ENCODE results near the gene PDZD7. TPM values are rescaled to one million over a fixed set of nuclear protein-coding genes. Genes with fewer than 3 reads are reported as not detected.
A peak's percentile ranks its signal among the peaks of the same experiment; 100 is the strongest.

The PDZD7 gene
- total RNA-seq, 8 experiments from 2014 or later: 0.27 to 9.6 (median 3.5) TPM

DNA sequence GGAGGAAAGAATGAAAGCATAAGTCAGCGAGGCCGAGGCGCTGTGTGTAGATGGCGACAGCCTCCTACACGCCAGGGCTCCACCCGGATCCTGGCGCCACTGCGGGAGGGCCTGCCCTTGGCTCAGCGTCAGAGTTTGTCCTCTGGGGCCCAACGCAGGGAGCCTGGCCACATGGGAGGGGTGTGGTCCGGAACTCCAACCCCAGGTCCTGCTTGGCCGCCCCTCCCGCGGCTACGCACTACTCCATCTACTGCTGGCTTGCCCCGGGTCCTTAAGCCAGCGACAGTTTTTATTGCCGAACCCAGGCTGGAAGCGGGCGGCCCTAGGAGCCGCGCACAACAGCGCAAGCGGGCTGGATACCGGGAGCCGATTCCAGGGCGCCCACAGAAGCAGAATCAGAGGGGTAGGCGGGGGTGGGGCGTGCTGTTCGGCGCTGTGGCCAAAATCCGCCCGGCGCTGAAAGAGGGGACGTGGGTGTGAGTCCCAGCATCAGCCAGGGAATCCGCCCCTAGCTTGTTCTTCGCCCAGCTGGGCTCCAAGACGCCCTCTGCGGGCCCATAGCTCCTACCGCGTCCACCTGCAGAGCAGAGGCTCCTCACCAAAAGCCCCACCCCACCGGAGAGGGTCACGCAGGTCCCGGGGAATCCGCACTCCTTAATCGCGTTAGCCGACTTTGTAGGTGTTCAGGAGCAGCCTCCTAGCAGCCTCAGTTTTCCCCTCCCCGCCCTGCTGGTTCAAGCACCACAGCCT, 35.4 kb upstream of the PDZD7 start:
- in situ Hi-C loops (cut with MboI; ENCODE audit: low pct_unique_long_range_greater_than_20kb in 2 of 9, low sequenced_read_pairs in 9 of 9, unreplicated experiment in 9 of 9): no loop called here
- Histone ChIP-seq H3K4me3 (peak overlapping the region; percentile 26 to 51 (median 36)), H3K27ac (no peak overlapping the region), H3K4me1 (replicated peaks in 1 of 2) (peaks cover 22 to 35% of the 10 kb centered on the region in 2 donors)
- ATAC-seq (replicated peaks in 6 of 8): peak; percentile 61 to 74 (median 71)
- 0 to 7% (median 0%) methylated on average over 3 to 17 of the region's 49 CpGs; no CpG with 5 or more reads in 1 of the 10 experiments for WGBS, 10 experiments

DNA sequence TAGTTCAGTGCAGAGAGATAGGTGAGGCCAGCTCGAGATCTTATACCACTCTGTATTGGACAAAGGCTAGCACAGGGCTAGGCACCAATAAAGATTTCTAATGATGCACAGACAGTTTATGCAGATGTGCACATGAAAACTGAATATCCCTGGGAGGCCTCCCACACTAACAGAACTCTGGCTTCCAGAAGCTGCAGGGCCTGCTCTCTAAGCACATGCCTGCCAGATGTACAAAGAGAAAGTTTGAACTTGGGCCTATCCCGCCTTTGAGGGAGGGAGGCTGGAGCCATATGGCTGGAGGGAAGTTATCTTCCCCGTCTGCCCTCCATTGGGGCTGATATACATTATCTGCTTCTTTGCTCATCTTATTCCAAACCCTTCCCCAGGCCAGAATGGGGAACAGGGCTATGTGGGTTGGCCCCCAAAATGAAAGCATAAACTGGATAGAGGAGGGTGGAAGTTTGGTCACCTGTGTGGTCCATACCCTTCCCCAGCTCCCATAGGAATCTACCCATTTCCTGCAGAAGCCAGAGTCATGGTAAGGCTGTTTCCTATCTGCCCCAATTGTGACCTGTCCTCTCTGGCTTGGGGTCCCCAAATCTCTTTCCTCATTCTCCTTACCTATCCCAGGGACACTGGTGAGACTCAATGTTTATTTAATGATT, 34.7 kb upstream of the PDZD7 start:
- peak in 3 of 8 experiments; percentile 9 to 26 (median 12) for ATAC-seq (replicated peaks in 6 of 8)
- 5 to 83% (median 38%) methylated on average over 1 to 3 of the region's 3 CpGs; no CpG with 5 or more reads in 6 of the 10 experiments for whole genome bisulfite sequencing, 10 experiments
- peaks cover 22 to 37% of the 10 kb centered on the region in 2 donors for H3K4me1 ChIP-seq (replicated peaks in 1 of 2)
- in situ Hi-C loops (cut with MboI; ENCODE audit: low pct_unique_long_range_greater_than_20kb in 2 of 9, low sequenced_read_pairs in 9 of 9, unreplicated experiment in 9 of 9): no loop called here
- H3K27ac ChIP-seq: no peak overlapping the region
- peak overlapping the region in 3 of 5 donors; percentile 36 to 51 (median 40) for H3K4me3 ChIP-seq

DNA sequence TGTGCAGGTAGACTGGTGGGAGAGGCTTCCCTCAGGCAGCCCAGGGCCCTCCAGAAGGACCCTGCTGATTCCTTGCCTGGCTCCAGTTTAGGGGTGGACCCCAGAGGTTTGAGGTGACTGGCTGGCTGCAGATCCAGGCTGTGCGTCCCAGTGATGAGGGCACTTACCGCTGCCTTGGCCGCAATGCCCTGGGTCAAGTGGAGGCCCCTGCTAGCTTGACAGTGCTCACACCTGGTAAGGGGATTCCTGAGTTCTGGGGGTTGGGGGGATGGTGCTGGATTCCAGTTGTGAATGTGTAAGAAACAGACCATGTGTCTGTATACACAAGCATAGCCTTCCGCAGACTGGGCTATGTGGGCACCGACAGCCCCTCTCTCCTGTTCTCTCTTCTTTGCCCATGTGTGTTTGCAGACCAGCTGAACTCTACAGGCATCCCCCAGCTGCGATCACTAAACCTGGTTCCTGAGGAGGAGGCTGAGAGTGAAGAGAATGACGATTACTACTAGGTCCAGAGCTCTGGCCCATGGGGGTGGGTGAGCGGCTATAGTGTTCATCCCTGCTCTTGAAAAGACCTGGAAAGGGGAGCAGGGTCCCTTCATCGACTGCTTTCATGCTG, 33.6 kb upstream of the PDZD7 start:
- Histone ChIP-seq H3K4me3 (no peak overlapping the region), H3K4me1 (replicated peaks in 1 of 2) (peaks cover 26 to 41% of the 10 kb centered on the region in 2 donors), H3K27ac (no peak overlapping the region)
- ATAC-seq (replicated peaks in 6 of 8): no peak
- 20 to 100% (median 81%) methylated on average over 1 to 5 of the region's 9 CpGs; no CpG with 5 or more reads in 1 of the 10 experiments for WGBS, 10 experiments
- in situ Hi-C loops (cut with MboI; ENCODE audit: low pct_unique_long_range_greater_than_20kb in 2 of 9, low sequenced_read_pairs in 9 of 9, unreplicated experiment in 9 of 9): no loop called here

DNA sequence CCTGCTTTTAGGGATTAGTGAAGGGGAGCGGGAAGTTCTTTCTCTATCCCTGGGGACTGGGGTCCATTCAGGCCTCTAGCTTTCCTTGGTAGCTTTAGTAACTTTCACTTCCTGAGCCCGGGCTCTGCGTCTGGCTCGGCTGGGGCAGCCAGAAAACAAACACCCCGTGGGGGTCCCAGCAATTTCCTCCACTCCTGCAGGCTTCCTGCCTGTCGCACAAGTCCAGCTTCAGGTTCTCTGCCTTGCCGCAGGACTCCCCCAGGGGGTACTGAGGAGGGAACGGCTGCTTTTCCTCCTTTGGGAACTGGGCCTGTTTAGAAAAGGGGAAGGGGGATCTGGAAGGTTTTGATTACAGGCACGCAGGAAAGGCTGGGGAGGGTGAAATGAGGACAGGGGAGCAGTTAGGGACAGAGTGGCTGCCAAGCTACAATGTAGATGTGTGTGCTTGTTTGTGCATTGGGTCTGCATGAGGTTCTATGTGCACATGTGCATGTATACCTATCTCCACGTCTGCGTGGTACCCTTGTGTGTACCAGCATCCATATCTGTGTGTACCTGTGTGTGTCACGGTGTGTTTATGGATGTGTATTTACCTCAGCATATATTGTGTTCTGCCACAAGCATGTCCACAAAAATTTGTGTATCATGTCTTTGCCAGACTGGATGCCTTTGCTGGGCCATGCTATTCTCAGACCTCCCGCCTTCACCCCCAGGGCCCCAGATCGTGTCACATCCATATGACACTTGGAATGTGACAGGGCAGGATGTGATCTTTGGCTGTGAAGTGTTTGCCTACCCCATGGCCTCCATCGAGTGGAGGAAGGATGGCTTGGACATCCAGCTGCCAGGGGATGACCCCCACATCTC, 32.9 kb upstream of the PDZD7 start:
- Histone ChIP-seq H3K4me3 (no peak overlapping the region), H3K27ac (no peak overlapping the region), H3K4me1 (replicated peaks in 1 of 2) (peaks cover 26 to 41% of the 10 kb centered on the region in 2 donors)
- no peak for ATAC-seq (replicated peaks in 6 of 8)
- in situ Hi-C loops (cut with MboI; ENCODE audit: low pct_unique_long_range_greater_than_20kb in 2 of 9, low sequenced_read_pairs in 9 of 9, unreplicated experiment in 9 of 9): no loop called here
- WGBS, 10 experiments: 18 to 100% (median 75%) methylated on average over 1 to 8 of the region's 15 CpGs; no CpG with 5 or more reads in 3 of the 10 experiments

DNA sequence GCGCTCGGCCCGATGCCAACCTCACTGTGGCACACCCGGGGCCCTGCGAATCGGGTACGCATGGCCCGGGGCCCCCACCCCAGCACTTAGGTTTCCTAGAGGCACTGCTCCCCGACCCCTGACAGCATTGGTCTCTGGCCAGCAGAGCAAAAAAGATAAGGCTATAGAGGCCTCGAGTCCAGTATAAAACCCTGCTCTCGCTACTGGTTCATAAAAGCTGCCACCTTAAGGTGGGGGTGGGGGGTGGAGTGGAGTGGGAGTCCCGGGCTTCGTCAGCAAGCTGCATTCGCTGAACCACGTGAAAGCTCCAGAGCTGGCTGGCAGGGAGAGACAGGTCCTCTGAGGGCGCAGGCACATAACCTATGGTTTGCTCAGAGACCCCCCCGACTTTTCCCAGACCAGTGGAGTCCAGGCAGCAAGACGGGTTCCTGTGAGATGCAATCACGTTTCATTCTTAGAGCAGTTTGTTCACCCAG, 32.2 kb upstream of the PDZD7 start:
- in situ Hi-C loops (cut with MboI; ENCODE audit: low pct_unique_long_range_greater_than_20kb in 2 of 9, low sequenced_read_pairs in 9 of 9, unreplicated experiment in 9 of 9): no loop called here
- 0 to 41% (median 37%) methylated on average over 1 to 5 of the region's 19 CpGs; no CpG with 5 or more reads in 5 of the 10 experiments for WGBS, 10 experiments
- no peak for ATAC-seq (replicated peaks in 6 of 8)
- H3K4me3 ChIP-seq: peak overlapping the region in 1 of 5 donors; percentile 94
- peaks cover 26 to 41% of the 10 kb centered on the region in 2 donors for H3K4me1 ChIP-seq (replicated peaks in 1 of 2)
- H3K27ac ChIP-seq: no peak overlapping the region

DNA sequence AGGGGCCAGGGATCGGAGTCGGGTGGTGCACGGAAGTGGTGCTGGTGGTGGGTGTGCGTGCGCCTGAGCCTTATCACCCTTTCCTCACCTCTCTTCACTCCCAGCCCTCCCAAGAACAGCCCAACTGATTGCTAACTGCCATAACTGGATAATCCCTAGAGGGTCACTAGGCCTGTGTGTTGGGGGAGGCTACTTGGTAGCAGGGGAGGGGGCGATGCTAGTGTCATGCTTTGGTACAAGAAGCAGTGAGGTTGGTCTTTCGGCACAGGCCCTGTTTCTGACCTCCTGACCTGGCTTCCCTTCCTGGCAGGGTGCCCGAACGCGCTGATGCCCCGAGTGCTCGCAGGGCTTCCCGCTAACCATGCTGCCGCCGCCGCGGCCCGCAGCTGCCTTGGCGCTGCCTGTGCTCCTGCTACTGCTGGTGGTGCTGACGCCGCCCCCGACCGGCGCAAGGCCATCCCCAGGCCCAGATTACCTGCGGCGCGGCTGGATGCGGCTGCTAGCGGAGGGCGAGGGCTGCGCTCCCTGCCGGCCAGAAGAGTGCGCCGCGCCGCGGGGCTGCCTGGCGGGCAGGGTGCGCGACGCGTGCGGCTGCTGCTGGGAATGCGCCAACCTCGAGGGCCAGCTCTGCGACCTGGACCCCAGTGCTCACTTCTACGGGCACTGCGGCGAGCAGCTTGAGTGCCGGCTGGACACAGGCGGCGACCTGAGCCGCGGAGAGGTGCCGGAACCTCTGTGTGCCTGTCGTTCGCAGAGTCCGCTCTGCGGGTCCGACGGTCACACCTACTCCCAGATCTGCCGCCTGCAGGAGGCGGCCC, 31.5 kb upstream of the PDZD7 start:
- WGBS, 10 experiments: 0 to 23% (median 8%) methylated on average over 3 to 14 of the region's 63 CpGs; no CpG with 5 or more reads in 6 of the 10 experiments
- Histone ChIP-seq H3K4me3 (peak overlapping the region in 3 of 5 donors; percentile 4 to 99 (median 94)), H3K4me1 (replicated peaks in 1 of 2) (peaks cover 26 to 39% of the 10 kb centered on the region in 2 donors), H3K27ac (no peak overlapping the region)
- in situ Hi-C loops (cut with MboI; ENCODE audit: low pct_unique_long_range_greater_than_20kb in 2 of 9, low sequenced_read_pairs in 9 of 9, unreplicated experiment in 9 of 9): no loop called here
- ATAC-seq (replicated peaks in 6 of 8): peak in 7 of 8 experiments; percentile 0 to 51 (median 41)

DNA sequence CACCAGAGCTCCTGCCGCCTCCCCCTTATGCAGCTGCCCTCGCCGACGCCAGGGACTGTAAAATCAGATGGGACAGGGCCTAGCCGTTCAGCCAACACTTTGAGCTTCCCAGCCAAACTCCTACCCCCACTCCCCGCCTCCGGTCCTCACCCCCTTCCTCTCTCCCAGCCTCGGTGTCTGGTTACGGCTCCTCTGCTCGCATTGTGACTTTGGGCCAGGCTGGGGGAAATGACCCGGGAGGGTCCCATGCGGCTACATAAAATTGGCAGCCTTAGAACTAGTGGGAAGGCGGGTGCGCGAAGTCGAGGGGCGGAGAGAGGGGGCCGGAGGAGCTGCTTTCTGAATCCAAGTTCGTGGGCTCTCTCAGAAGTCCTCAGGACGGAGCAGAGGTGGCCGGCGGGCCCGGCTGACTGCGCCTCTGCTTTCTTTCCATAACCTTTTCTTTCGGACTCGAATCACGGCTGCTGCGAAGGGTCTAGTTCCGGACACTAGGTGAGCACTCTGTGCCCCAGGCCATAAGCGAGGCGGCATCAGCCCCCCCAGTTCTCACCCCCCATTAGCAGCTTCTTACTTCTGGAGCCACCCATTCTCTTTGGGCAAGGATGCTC, 30.8 kb upstream of the PDZD7 start, which contains the start of gene KAZALD1:
Gene KAZALD1, plus strand, starts transcription at position 366 of the 608 bp plus-strand sequence. CDS start 604 bp downstream, outside the sequence.
- WGBS, 10 experiments: 0 to 50% (median 40%) methylated on average over 2 to 6 of the region's 31 CpGs; no CpG with 5 or more reads in 5 of the 10 experiments
- ATAC-seq (replicated peaks in 6 of 8): peak in 2 of 8 experiments; percentile 6
- Histone ChIP-seq H3K4me3 (peak within 1 kb of the TSS; percentile 82 to 99 (median 99)), H3K4me1 (replicated peaks in 1 of 2) (peaks cover 23 to 32% of the 10 kb centered on the region in 2 donors), H3K27ac (peak within 1 kb of the TSS; percentile 92 to 95)
- in situ Hi-C loops (cut with MboI; ENCODE audit: low pct_unique_long_range_greater_than_20kb in 2 of 9, low sequenced_read_pairs in 9 of 9, unreplicated experiment in 9 of 9): no loop called here

DNA sequence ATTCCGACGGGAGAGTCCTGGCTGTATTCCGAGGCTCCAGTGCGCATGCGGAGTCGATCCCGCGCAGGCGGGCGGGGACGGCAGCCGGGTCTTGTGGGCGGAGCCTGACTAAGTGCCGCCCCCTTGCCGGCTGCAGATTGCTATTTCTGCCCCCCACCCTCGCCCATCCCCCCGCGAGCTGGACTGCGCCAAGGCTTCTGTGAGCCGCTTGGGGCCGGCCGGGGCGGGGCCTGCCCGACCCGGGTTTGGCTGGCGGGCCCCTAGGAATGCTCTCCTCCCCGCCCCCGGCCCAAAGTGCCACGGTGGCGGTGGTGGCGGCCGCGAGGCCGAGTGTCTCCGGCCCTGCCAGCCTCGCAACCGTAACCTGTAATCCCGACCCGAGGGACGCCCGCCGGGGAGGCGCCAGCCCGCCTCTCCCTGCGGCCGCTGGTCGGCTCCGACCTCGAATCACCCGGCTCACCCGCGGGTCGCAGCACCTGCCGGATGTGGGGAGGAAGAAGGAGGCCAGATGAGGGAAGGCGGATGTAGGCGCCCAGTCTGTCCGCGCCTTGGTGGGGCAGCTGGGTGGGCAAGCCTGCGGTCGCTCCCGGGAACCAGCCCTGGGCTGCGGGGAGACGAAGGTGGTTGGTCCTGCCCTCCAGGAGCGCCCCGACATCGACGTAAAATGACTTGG, 30.2 kb upstream of the PDZD7 start:
- 0 to 40% (median 5%) methylated on average over 1 to 4 of the region's 67 CpGs; no CpG with 5 or more reads in 7 of the 10 experiments for whole genome bisulfite sequencing, 10 experiments
- peak; percentile 55 to 85 (median 81) for ATAC-seq (replicated peaks in 6 of 8)
- H3K4me1 ChIP-seq (replicated peaks in 1 of 2): peaks cover 19 to 25% of the 10 kb centered on the region in 2 donors
- in situ Hi-C loops (cut with MboI; ENCODE audit: low pct_unique_long_range_greater_than_20kb in 2 of 9, low sequenced_read_pairs in 9 of 9, unreplicated experiment in 9 of 9): no loop called here
- peak overlapping the region; percentile 82 to 99 (median 99) for H3K4me3 ChIP-seq
- H3K27ac ChIP-seq: peak overlapping the region; percentile 92 to 95

DNA sequence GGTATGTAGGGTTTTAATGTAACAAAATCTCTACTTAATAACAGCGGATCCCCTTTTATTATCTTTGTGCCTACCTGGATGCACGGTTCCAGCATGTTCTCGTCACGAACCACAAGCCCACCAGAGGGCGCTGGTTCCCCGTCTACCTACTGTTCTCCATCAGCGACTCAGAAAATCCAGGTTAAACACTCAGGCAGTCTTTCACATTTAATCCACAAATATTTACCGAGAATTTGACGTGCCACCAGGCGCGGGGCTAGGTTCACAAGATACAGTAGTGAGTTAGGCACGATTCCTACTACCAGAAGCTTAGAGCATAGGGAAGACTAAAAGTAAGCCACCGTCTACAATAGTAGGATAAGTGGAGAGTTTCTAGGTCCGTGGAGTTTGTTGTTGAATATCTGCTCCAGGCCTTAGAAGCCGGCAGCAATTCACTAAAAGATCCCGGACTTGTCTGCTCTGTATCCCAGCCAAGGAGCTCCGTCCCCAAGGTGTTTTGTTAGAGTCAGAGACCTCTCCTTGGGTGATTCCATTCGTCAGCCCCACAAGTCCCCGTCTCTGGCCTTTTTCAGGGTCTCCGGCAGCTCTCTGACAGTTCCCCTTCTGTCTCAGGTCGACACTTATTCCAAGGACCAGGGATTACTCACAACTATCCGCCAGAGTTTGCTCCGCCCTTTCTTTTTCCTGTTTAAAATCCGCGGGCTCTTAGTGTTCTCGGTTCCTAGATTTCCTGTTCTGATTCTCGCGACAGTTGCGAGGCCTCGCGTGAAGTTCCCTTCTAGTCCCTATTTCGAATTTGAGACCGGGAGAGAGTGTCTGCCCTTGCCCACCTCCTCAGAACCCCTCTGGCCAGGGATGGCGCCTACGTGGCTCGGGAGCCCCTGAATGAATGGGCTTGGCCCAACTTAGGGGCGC, 29.4 kb upstream of the PDZD7 start:
- in situ Hi-C loops (cut with MboI; ENCODE audit: low pct_unique_long_range_greater_than_20kb in 2 of 9, low sequenced_read_pairs in 9 of 9, unreplicated experiment in 9 of 9): no loop called here
- WGBS, 10 experiments: 0 to 3% (median 0%) methylated on average over 6 to 23 of the region's 37 CpGs
- Histone ChIP-seq H3K4me3 (peak overlapping the region; percentile 82 to 99 (median 99)), H3K27ac (peak overlapping the region; percentile 92 to 95), H3K4me1 (replicated peaks in 1 of 2) (peaks cover 15 to 21% of the 10 kb centered on the region in 2 donors)
- ATAC-seq (replicated peaks in 6 of 8): peak; percentile 53 to 78 (median 64)
